Measurements from ENCODE around the gene ATP11A. TPM values are rescaled to one million over a fixed set of nuclear protein-coding genes. Genes with fewer than 3 reads are reported as not detected.

Gene ATP11A
- total RNA-seq, 2 donors from 2014 or later = 15.2 to 38.4 TPM

DNA sequence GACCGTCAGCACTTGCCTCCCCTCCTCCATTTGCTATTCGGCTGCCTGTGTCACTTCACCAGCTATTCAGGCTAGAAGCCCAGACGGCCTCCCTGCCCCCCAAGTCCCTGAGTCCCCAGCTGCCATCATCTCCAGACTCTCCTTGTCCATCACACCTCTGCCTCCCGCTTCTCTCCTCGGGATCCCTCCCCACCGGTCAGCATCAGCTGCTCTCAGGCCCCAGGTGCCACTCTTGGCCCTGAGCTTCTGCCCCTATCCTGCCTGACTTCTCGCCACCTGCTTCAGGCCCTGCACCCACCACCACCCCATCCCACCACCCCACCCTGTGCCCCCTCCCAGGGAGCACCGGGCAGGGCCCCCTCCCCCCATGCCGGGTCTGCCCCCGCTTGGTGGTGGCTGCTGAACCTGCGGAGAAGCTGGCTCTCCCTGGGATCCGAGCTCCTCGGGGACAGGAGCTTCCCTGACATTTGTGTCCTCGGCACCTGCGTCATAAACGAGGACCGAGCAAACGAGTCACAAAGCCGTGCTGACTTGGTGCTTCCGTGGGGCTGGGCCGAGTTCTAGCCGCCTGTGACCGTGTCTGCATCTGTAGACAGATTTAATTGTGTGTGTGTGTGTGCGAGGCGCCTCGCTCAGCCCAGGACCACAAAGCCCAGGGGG, 208.9 kb downstream of the ATP11A start:
- H3K9me3 ChIP-seq = no peaks in the 10 kb centered on the region
- TF ChIP-seq CTCF (IDR thresholded peaks at IDR 0.05) = no peak
- no peaks in the 10 kb centered on the region for H3K36me3 ChIP-seq
- H3K4me3 ChIP-seq = no peak overlapping the region
- no peak overlapping the region for H3K27ac ChIP-seq
- peaks cover 8 to 24% of the 10 kb centered on the region in 2 donors for H3K4me1 ChIP-seq (ENCODE audit: control insufficient read depth in 1 of 2, low read depth in 2 of 2)
- no peaks in the 10 kb centered on the region for H3K27me3 ChIP-seq (replicated peaks; ENCODE audit: insufficient read depth)
- no peak for ATAC-seq (ENCODE audit: insufficient number of reproducible peaks, low FRiP score, low read depth)
- no peak for DNase-seq (ENCODE audit: low spot score)

GRCh38 chr13:112899281-112900225, 209.7 kb downstream of the ATP11A start:
- H3K9me3 ChIP-seq = no peaks in the 10 kb centered on the region
- no peak for DNase-seq (ENCODE audit: low spot score)
- peaks cover 6 to 20% of the 10 kb centered on the region in 2 donors for H3K4me1 ChIP-seq (ENCODE audit: control insufficient read depth in 1 of 2, low read depth in 2 of 2)
- ATAC-seq (ENCODE audit: insufficient number of reproducible peaks, low FRiP score, low read depth) = no peak
- H3K27ac ChIP-seq = no peak overlapping the region
- H3K27me3 ChIP-seq (replicated peaks; ENCODE audit: insufficient read depth) = no peaks in the 10 kb centered on the region
- no peak overlapping the region for H3K4me3 ChIP-seq
- H3K36me3 ChIP-seq = no peaks in the 10 kb centered on the region
- TF ChIP-seq CTCF (IDR thresholded peaks at IDR 0.05) = no peak

GRCh38 chr13:112900226-112900600, 210.4 kb downstream of the ATP11A start:
- H3K27me3 ChIP-seq (replicated peaks; ENCODE audit: insufficient read depth) = no peaks in the 10 kb centered on the region
- H3K4me1 ChIP-seq (ENCODE audit: control insufficient read depth in 1 of 2, low read depth in 2 of 2) = peaks cover 0 to 15% of the 10 kb centered on the region in 2 donors
- no peak overlapping the region for H3K27ac ChIP-seq
- DNase-seq (ENCODE audit: low spot score) (no peak), ATAC-seq (ENCODE audit: insufficient number of reproducible peaks, low FRiP score, low read depth) (no peak)
- no peak for TF ChIP-seq CTCF (IDR thresholded peaks at IDR 0.05)
- no peaks in the 10 kb centered on the region for H3K36me3 ChIP-seq
- H3K9me3 ChIP-seq = no peaks in the 10 kb centered on the region
- H3K4me3 ChIP-seq = no peak overlapping the region

- Histone ChIP-seq H3K4me1 (ENCODE audit: control insufficient read depth in 1 of 2, low read depth in 2 of 2) (peaks cover 0 to 15% of the 10 kb centered on the region in 2 donors), H3K27me3 (replicated peaks; ENCODE audit: insufficient read depth) (no peaks in the 10 kb centered on the region), H3K27ac (no peak overlapping the region), H3K36me3 (no peaks in the 10 kb centered on the region), H3K4me3 (no peak overlapping the region), H3K9me3 (no peaks in the 10 kb centered on the region)
- DNase-seq (ENCODE audit: low spot score) (no peak), ATAC-seq (ENCODE audit: insufficient number of reproducible peaks, low FRiP score, low read depth) (no peak)
- no peak for TF ChIP-seq CTCF (IDR thresholded peaks at IDR 0.05)
Measured at GRCh38 chr13:112900691-112901091, 210.9 kb downstream of the ATP11A start.

DNA sequence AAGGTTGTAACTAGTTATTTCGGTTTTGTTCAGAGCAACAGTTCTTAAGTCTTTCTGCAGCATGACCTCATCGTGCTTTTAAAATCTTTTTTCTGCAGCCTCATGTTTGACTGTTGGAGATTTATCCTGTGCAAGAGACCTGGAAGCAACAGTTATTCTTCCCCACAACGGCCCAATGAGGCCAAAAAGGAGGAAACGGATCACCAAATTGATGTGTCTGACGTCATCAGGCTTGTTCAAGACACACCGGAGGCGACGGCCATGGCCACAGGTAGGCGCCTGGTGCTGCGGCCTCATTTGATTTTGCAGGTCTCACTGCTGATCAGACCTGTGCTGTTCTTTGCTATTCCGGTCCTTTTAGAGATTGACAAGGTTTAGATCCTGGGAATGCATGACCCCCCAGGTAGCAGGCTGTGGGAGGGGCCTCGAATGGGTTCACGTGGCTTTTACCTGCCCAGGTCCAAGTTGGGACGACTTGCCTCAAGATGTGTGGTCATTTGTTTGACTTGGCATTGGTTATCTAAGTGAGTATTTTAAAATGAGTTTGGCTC, 212.3 kb downstream of the ATP11A start:
- Histone ChIP-seq H3K27ac (no peak overlapping the region), H3K4me1 (ENCODE audit: control insufficient read depth in 1 of 2, low read depth in 2 of 2) (peaks cover 0 to 15% of the 10 kb centered on the region in 2 donors), H3K27me3 (replicated peaks; ENCODE audit: insufficient read depth) (no peaks in the 10 kb centered on the region), H3K9me3 (no peaks in the 10 kb centered on the region), H3K36me3 (no peaks in the 10 kb centered on the region), H3K4me3 (no peak overlapping the region)
- TF ChIP-seq CTCF (IDR thresholded peaks at IDR 0.05) = no peak
- ATAC-seq (ENCODE audit: insufficient number of reproducible peaks, low FRiP score, low read depth) (no peak), DNase-seq (ENCODE audit: low spot score) (no peak)

Measured in thoracic aorta (tissue), 2 donors.